RWPE1 (cell line): Measurements from ENCODE around the gene SOCS2.

ENCODE experiments used
- CTCF ChIA-PET: fragments of 350-600 bp; sonication (Branson Sonifier 250); formaldehyde crosslinking; extraction: SDS; loops from one replicate; lab custom pipeline; 2021; lab: Yijun Ruan, JAX
- POLR2A ChIA-PET: fragments of 400-600 bp; formaldehyde crosslinking; extraction: SDS; loops from one replicate; lab custom pipeline; 2020; ENCODE audit warnings: antibody characterized with exemption; ENCODE audit not compliant: low non-redundant PET; lab: Yijun Ruan, JAX
- DNase-seq: peaks from one replicate; pipeline ENCODE4 v3.0.0; 2012; ENCODE audit warnings: low spot score
- H3K27ac ChIP-seq: fragments of 450-650 bp; 2 replicates; pipeline ENCODE4 v1.5.1; 2017
- TF ChIP-seq, protein P1 (sequence below): fragments of 450-650 bp; conservative IDR thresholded peaks from 2 replicates; pipeline ENCODE4 v1.5.1; 2017; ENCODE audit warnings: low read depth, mild to moderate bottlenecking

The SOCS2 gene

DNA sequence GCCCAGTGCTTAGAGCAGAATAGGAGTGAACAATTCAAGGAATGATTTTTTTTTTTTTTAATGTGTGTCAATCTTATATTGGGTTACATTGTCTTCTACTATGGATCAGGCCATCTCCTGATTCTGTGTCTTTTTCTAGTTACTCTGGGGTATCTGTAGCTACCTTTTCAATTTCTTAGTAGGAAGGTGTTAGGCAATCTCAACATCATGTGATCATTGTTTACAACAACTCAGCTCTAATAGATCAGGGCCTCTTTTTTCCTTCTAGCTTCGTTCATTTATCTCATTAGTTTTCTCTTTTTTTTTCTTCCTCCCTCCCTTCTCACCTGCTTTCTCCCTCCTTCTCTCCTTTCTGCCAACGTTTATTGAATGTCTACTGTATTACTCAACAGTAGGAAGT is 8.9 kb downstream of the SOCS2 start:
- ChIA-PET CTCF (no interaction called here), POLR2A (no interaction called here)
- no peak for DNase-seq
- TF ChIP-seq, protein P1, sequence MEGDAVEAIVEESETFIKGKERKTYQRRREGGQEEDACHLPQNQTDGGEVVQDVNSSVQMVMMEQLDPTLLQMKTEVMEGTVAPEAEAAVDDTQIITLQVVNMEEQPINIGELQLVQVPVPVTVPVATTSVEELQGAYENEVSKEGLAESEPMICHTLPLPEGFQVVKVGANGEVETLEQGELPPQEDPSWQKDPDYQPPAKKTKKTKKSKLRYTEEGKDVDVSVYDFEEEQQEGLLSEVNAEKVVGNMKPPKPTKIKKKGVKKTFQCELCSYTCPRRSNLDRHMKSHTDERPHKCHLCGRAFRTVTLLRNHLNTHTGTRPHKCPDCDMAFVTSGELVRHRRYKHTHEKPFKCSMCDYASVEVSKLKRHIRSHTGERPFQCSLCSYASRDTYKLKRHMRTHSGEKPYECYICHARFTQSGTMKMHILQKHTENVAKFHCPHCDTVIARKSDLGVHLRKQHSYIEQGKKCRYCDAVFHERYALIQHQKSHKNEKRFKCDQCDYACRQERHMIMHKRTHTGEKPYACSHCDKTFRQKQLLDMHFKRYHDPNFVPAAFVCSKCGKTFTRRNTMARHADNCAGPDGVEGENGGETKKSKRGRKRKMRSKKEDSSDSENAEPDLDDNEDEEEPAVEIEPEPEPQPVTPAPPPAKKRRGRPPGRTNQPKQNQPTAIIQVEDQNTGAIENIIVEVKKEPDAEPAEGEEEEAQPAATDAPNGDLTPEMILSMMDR = no peak
- no peak overlapping the region for H3K27ac ChIP-seq

DNA sequence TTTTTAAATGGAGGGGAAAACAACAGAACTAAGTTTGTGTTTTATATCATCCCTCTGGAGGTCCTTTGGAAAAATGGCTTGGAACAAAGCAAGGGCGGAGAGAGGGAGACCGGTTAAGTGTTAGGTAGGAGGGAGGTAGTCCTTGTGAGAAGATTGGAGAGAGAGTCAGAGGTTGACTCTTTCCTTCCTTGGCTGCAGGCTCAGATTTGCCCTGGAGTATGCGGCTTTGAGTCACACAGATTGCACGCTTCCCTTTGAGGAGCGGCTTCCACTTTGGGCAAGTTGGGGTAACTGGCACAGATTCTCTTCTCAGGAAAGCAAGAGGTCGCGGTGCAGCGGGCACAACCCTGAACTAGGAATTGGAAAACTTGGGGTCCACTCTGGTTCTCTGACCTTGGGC is 9.9 kb downstream of the SOCS2 start:
- no peak for DNase-seq
- CTCF ChIA-PET = interaction anchor here (0.6 kb wide), 1 partner anchor 159 kb away, joined by 3 read pairs; no protein-coding TSS in a partner anchor
- POLR2A ChIA-PET = no interaction called here
- no peak overlapping the region for H3K27ac ChIP-seq
- TF ChIP-seq, protein P1 = no peak

DNA sequence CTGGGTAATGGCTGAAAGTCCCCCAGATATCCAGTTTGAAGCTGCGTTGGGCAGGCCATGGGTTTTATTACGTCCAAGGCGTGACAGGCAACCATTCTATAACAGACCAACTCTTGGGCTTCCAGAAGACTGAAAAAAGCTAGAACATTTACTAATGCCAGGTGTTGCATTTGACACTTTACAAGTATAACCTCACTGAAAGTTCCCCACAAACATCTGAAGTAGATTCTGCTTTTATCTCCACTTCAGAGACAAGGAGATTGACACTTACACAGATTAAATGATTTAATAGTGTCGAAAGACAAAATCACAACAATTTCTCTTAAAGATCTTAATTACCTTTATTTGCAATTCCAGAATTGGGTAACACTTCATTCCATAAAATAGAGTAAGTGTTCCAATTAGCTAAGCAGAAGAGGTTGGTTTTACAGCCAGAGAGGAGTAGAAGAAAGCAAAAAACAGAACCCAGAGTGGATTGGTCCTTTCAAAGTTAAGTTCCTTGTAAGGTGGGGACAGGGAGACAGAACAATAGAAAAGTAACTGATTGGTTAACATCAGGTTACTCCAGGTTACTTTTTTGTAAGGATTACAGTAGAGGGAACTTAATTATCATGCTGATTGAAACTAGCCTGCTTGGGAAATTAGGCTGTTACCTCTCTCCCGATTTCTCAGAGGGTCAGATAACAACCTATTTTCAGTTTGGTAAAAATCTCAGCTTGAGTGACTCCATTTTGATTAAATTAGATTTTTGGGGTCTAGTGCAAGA is 11.3 kb downstream of the SOCS2 start:
- no peak overlapping the region for H3K27ac ChIP-seq
- ChIA-PET POLR2A (no interaction called here), CTCF (interaction anchor here (0.6 kb wide), 1 partner anchor 84 kb away, joined by 4 read pairs; no protein-coding TSS in a partner anchor)
- no peak for DNase-seq
- TF ChIP-seq, protein P1 = no peak

DNA sequence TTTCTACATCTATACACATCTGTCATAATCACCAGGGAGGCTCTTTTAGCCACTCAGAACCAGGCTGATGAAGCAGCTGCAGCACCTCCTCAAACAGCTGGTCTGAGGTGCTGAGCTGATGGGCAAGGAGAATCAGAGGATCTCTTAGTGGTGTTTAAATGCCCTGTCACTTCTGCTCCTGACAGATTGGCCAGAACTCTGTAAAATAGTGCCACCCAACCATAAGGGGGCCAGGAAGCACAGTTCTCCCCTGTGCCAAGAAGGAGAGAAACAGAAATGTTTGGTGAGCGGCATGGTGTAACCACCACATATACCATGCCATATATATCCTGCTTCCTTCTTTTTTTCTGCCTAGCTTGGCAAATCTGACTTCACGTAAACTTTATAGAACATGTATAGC is 12.8 kb downstream of the SOCS2 start:
- ChIA-PET POLR2A (interaction anchor here (0.5 kb wide), 1 partner anchor 53 kb away, joined by 5 read pairs; no protein-coding TSS in a partner anchor), CTCF (no interaction called here)
- TF ChIP-seq, protein P1 = no peak
- no peak for DNase-seq
- H3K27ac ChIP-seq = no peak overlapping the region

DNA sequence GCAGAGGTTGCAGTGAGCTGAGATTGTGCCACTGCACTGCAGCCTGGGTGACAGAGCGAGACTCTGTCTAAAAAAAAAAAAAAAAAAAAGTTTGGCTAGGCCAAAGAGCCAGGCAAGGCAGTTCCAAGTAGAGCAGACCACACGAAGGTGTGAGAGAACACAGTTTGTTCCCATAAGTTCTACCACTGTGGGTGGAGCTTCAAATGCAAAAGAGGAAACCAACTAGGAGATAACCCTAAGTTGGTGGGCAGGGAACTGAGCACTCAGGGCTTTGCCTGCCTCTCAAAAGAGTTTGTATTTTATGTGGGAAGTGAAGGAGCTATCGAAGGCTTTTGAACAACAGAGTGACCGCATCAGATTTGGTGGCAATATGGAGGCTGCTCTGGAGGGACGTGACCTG is 15.1 kb downstream of the SOCS2 start:
- DNase-seq = no peak
- TF ChIP-seq, protein P1 = no peak
- POLR2A ChIA-PET = no interaction called here
- CTCF ChIA-PET = no interaction called here
- H3K27ac ChIP-seq = no peak overlapping the region

DNA sequence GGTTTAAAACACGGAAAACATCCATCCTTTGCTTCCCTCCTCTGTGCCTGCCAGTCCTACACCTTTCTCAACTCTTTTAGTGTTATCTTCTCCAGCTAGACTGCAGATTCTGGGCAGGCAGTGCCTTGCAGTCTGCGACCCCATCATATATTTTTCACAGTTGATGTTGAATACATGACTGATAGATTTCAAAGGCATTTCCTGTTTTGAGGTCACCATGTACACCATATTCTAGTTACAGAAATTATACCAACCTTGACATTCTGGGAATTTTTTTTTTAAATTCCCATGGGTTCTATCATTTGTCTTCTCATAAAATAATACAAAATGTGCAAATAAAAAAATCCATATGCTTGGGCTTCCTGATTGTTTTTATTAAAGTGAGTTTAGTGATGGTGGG is 16.6 kb downstream of the SOCS2 start:
- TF ChIP-seq, protein P1 = no peak
- no peak overlapping the region for H3K27ac ChIP-seq
- ChIA-PET POLR2A (interaction anchor here (0.7 kb wide), 1 partner anchor 693 kb away, joined by 5 read pairs; no protein-coding TSS in a partner anchor), CTCF (interaction anchor here (0.5 kb wide), 1 partner anchor 62 kb away, joined by 3 read pairs; no protein-coding TSS in a partner anchor)
- DNase-seq = no peak
